Caco-2 (cell line): ENCODE measurements around the gene TCF20. TPM values are rescaled to one million over a fixed set of nuclear protein-coding genes. Genes with fewer than 3 reads are reported as not detected.

Source experiments
- BruUV-seq: library from RNA; stranded (reverse); fragments of 400-500 nt; replicated peaks from 2 replicates; lab custom pipeline; 2021; lab: Mats Ljungman, UMichigan
- CTCF ChIA-PET: fragments of 300-600 bp; sonication (Branson Sonifier 250); formaldehyde crosslinking; loops from one replicate; lab custom pipeline; 2022; ENCODE audit warnings: antibody characterized with exemption; lab: Charles Lee
- POLR2A ChIA-PET: fragments of 300-600 bp; sonication (Branson Sonifier 250); formaldehyde crosslinking; loops from one replicate; lab custom pipeline; 2022; ENCODE audit warnings: antibody characterized with exemption; lab: Charles Lee
- DNase-seq, 2 experiments: peaks; one replicate each; pipeline versions ENCODE4 v3.0.0 to v3.0.0-alpha.2; 2020 to 2022
- H3K27me3 ChIP-seq: replicated peaks from 2 replicates; pipeline ENCODE4 v1.6.0; 2011; ENCODE audit warnings: low read length; ENCODE audit not compliant: control insufficient read depth, insufficient read depth
- H3K36me3 ChIP-seq: 2 replicates; pipeline ENCODE4 v1.5.1; 2011; ENCODE audit warnings: low read length; ENCODE audit not compliant: control insufficient read depth, insufficient read depth
- H3K4me1 ChIP-seq: fragments of 250-450 bp; sonication (Bioruptor Pico); 2 replicates; pipeline ENCODE4 v1.5.1; 2020; ENCODE audit warnings: mild to moderate bottlenecking
- H3K4me3 ChIP-seq: 2 replicates; pipeline ENCODE4 v1.5.1; 2011; ENCODE audit warnings: low read depth, mild to moderate bottlenecking, control low read depth, low read length
- H3K9me3 ChIP-seq: fragments of 250-450 bp; sonication (Bioruptor Pico); 2 replicates; pipeline ENCODE4 v1.5.1; 2020; ENCODE audit warnings: mild to moderate bottlenecking, moderate library complexity
- H3K27ac Mint-ChIP-seq: one replicate; pipeline ENCODE4 v1.8.0; 2022; ENCODE audit warnings: mixed read lengths; ENCODE audit not compliant: unreplicated experiment
- H3K27me3 Mint-ChIP-seq: one replicate; pipeline ENCODE4 v1.8.0; 2022; ENCODE audit warnings: mixed read lengths; ENCODE audit not compliant: insufficient read depth, unreplicated experiment
- H3K36me3 Mint-ChIP-seq: one replicate; pipeline ENCODE4 v1.8.0; 2022; ENCODE audit warnings: mild to moderate bottlenecking, mixed read lengths; ENCODE audit not compliant: insufficient read depth, unreplicated experiment
- H3K4me1 Mint-ChIP-seq: one replicate; pipeline ENCODE4 v1.8.0; 2022; ENCODE audit warnings: low read depth, mixed read lengths; ENCODE audit not compliant: unreplicated experiment
- H3K4me3 Mint-ChIP-seq: one replicate; pipeline ENCODE4 v1.8.0; 2022; ENCODE audit warnings: mild to moderate bottlenecking, moderate library complexity, mixed read lengths; ENCODE audit not compliant: unreplicated experiment
- H3K9me3 Mint-ChIP-seq: one replicate; pipeline ENCODE4 v1.8.0; 2022; ENCODE audit warnings: mixed read lengths; ENCODE audit not compliant: unreplicated experiment
- intact Hi-C: fragments of 100-400 bp; cut with micrococcal nuclease; formaldehyde crosslinking; loops from one replicate; pipeline ENCODE4 v1.10.0; 2022; ENCODE audit not compliant: unreplicated experiment
- total RNA-seq: library from RNA; stranded (reverse); gene quantifications from 2 replicates; pipeline ENCODE4 v1.2.3, GENCODE V29; 2022
- TF ChIP-seq, protein P1 (sequence below), 2 experiments: fragments of 200-600 bp in 1 of 2; IDR thresholded peaks; 1 replicate in 1 of 2; 2 replicates in 1 of 2; pipeline versions ENCODE4 v1.5.1 to v1.8.0; 2011 to 2022; ENCODE audit warnings: antibody characterized with exemption in 1 of 2, control low read depth in 1 of 2, inconsistent platforms in 1 of 2, low read depth in 1 of 2, low read length in 1 of 2, mild to moderate bottlenecking in 1 of 2, moderate library complexity in 1 of 2; ENCODE audit not compliant: insufficient read depth in 1 of 2, severe bottlenecking in 1 of 2, unreplicated experiment in 1 of 2

Gene TCF20
- total RNA-seq, 1 experiment from 2014 or later: 82.7 TPM

DNA sequence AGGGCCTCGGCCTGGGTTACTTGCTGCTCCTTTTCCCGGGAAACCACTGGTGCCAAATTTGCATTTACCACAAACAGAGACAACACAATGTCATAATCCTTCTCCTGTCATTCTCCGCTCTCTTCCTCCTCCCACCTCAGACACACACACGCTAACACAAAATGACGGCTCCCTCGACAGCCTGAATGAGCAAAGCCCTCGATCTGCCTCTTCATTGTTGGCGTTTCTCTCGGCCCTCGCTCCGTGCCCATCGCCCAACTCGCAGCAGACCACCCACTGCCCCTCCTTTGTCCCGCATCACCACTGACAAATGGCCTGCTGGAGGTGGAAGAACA, 12.5 kb upstream of the TCF20 start:
- Histone ChIP-seq H3K36me3 (0 out of 2 replicates have a peak, but pooled peaks cover 2% of the 10 kb centered on the region), H3K4me3 (peak overlapping the region; percentile 41), H3K9me3 (no peaks in the 10 kb centered on the region), H3K27me3 (no peaks in the 10 kb centered on the region), H3K4me1 (peaks cover 84% of the 10 kb centered on the region)
- Mint-ChIP-seq H3K9me3 (no peaks in the 10 kb centered on the region), H3K4me3 (peak overlapping the region; percentile 42), H3K36me3 (peaks cover 12% of the 10 kb centered on the region), H3K27ac (peak overlapping the region; percentile 22), H3K27me3 (no peaks in the 10 kb centered on the region), H3K4me1 (peaks cover 31% of the 10 kb centered on the region)
- BruUV-seq: TSS peak; percentile 70
- no peak for DNase-seq
- ChIA-PET POLR2A (no interaction called here), CTCF (interaction anchor here (1.2 to 1.3 kb wide), 2 partner anchors 14 to 21 kb away, joined by 3 to 5 read pairs; no protein-coding TSS in a partner anchor)
- TF ChIP-seq, protein P1, sequence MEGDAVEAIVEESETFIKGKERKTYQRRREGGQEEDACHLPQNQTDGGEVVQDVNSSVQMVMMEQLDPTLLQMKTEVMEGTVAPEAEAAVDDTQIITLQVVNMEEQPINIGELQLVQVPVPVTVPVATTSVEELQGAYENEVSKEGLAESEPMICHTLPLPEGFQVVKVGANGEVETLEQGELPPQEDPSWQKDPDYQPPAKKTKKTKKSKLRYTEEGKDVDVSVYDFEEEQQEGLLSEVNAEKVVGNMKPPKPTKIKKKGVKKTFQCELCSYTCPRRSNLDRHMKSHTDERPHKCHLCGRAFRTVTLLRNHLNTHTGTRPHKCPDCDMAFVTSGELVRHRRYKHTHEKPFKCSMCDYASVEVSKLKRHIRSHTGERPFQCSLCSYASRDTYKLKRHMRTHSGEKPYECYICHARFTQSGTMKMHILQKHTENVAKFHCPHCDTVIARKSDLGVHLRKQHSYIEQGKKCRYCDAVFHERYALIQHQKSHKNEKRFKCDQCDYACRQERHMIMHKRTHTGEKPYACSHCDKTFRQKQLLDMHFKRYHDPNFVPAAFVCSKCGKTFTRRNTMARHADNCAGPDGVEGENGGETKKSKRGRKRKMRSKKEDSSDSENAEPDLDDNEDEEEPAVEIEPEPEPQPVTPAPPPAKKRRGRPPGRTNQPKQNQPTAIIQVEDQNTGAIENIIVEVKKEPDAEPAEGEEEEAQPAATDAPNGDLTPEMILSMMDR (IDR thresholded peaks at IDR 0.05; ENCODE audit: insufficient read depth in 1 of 2, low read depth in 1 of 2, low read length in 1 of 2, severe bottlenecking in 1 of 2, unreplicated experiment in 1 of 2): no peak
- intact Hi-C loops: loop anchor here (1.0 kb wide), 2 partner anchors 20 to 31 kb away; no protein-coding TSS in a partner anchor

DNA sequence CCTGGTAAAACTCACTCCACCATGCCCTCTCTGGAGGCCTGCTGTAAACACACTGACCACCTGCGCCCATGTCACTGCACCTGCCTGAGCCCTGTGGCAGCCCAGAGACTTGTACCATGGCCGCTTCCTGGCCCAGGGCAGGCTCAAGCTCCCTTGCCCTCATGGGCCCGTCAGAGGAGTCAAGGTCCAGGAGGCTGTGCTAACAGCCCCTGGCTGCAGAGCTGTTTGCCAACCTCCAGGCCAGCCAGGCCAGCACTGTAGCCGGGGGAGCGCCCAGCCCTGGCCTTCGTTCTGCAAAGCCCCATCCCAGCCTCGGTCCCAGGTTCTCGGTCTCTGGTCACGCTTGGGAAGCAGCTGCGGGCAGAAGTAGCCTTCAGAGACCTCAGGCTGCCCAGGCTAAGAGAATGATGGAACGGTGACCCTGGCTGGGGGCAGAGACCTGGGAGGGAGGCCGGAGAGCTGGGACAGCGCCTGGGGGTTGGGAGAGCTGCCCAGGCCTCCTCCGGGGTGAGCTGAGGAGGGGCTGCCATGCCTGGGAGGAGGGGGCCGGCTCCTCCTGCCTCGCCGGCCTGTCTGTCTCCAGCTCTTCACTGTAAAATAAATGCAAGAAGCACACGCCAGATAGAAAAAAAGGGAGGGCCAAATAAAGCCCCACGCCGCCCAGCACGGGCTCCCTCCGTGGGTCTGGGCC, 11.9 kb upstream of the TCF20 start:
- H3K4me3 ChIP-seq: peak overlapping the region; percentile 41; the same call in 1 of the 2 replicates
- TF ChIP-seq, protein P1 (IDR thresholded peaks at IDR 0.05; ENCODE audit: insufficient read depth in 1 of 2, low read depth in 1 of 2, low read length in 1 of 2, severe bottlenecking in 1 of 2, unreplicated experiment in 1 of 2): no peak
- Mint-ChIP-seq H3K4me3 (peak overlapping the region; percentile 52), H3K9me3 (no peaks in the 10 kb centered on the region), H3K27ac (peak overlapping the region; percentile 75), H3K4me1 (peaks cover 31% of the 10 kb centered on the region), H3K27me3 (no peaks in the 10 kb centered on the region), H3K36me3 (peaks cover 15% of the 10 kb centered on the region)
- H3K36me3 ChIP-seq: 0 out of 2 replicates have a peak, but pooled peaks cover 2% of the 10 kb centered on the region
- peak in 1 of 2 experiments; percentile 46 for DNase-seq
- H3K9me3 ChIP-seq: no peaks in the 10 kb centered on the region
- no peaks in the 10 kb centered on the region for H3K27me3 ChIP-seq
- POLR2A ChIA-PET: no interaction called here
- CTCF ChIA-PET: interaction anchor here (0.7 to 1.2 kb wide), 2 partner anchors 15 to 162 kb away, joined by 3 read pairs; no protein-coding TSS in a partner anchor
- BruUV-seq: no TSS peak
- intact Hi-C loops: no loop called here
- H3K4me1 ChIP-seq: peaks cover 84% of the 10 kb centered on the region

- H3K36me3 ChIP-seq: 0 out of 2 replicates have a peak, but pooled peaks cover 2% of the 10 kb centered on the region
- H3K4me1 Mint-ChIP-seq: peaks cover 31% of the 10 kb centered on the region
- intact Hi-C loops: no loop called here
- H3K4me1 ChIP-seq: peaks cover 78% of the 10 kb centered on the region
- H3K27me3 ChIP-seq: no peaks in the 10 kb centered on the region
- BruUV-seq: no TSS peak
- H3K9me3 Mint-ChIP-seq: no peaks in the 10 kb centered on the region
- H3K4me3 Mint-ChIP-seq: peak overlapping the region; percentile 52
- TF ChIP-seq, protein P1 (IDR thresholded peaks at IDR 0.05; ENCODE audit: insufficient read depth in 1 of 2, low read depth in 1 of 2, low read length in 1 of 2, severe bottlenecking in 1 of 2, unreplicated experiment in 1 of 2): no peak
- H3K27me3 Mint-ChIP-seq: no peaks in the 10 kb centered on the region
- H3K9me3 ChIP-seq: no peaks in the 10 kb centered on the region
- H3K27ac Mint-ChIP-seq: peak overlapping the region; percentile 75
- POLR2A ChIA-PET: no interaction called here
- no peak overlapping the region for H3K4me3 ChIP-seq
- H3K36me3 Mint-ChIP-seq: peaks cover 15% of the 10 kb centered on the region
- DNase-seq: no peak
- CTCF ChIA-PET: interaction anchor here (0.7 to 1.6 kb wide), 3 partner anchors 15 to 162 kb away, joined by 3 to 6 read pairs (median 3); no protein-coding TSS in a partner anchor
These were observed 11.3 kb upstream of the TCF20 start for GRCh38 chr22:42281706-42282251.
